GM04504 (cell line): Measurements from ENCODE around the gene SYT17.

ENCODE experiments used
- DNase-seq: peaks from one replicate; pipeline ENCODE4 v3.0.0-alpha.2; 2012; ENCODE audit warnings: low read depth

SYT17 gene

GRCh38 chr16:19167710-19168370 lies at the start of gene SYT17:
TSS of gene SYT17 (plus strand) at chr16:19168240. CDS start at chr16:19168647, 407 bp downstream.
- no peak for DNase-seq

GRCh38 chr16:19118938-19119431 lies 49.1 kb upstream of the SYT17 start:
- peak; percentile 80 for DNase-seq

- peak; percentile 73 for DNase-seq
These were observed 48.5 kb upstream of the SYT17 start for GRCh38 chr16:19119564-19119963.

- no peak for DNase-seq
These were observed 44.4 kb upstream of the SYT17 start for GRCh38 chr16:19123535-19124178.

- no peak for DNase-seq
These were observed 41.7 kb upstream of the SYT17 start for GRCh38 chr16:19126300-19126699.

GRCh38 chr16:19127205-19127604 lies 40.8 kb upstream of the SYT17 start:
- DNase-seq, result no peak

- no peak for DNase-seq
These were observed 40.3 kb upstream of the SYT17 start for GRCh38 chr16:19127674-19128131.

- no peak for DNase-seq
These were observed 39.4 kb upstream of the SYT17 start for GRCh38 chr16:19128454-19129200.

GRCh38 chr16:19130385-19130784 lies 37.7 kb upstream of the SYT17 start:
- DNase-seq, result no peak

GRCh38 chr16:19130852-19131824 lies 36.9 kb upstream of the SYT17 start:
- peak; percentile 56 for DNase-seq

- no peak for DNase-seq
These were observed 36.2 kb upstream of the SYT17 start for GRCh38 chr16:19131825-19132218.

- DNase-seq, result no peak
These were observed 35.8 kb upstream of the SYT17 start for GRCh38 chr16:19132255-19132654.

- DNase-seq, result no peak
These were observed 35.1 kb upstream of the SYT17 start for GRCh38 chr16:19132898-19133297.

GRCh38 chr16:19133600-19133999 lies 34.4 kb upstream of the SYT17 start:
- DNase-seq, result no peak

GRCh38 chr16:19135201-19135842 lies 32.7 kb upstream of the SYT17 start:
- DNase-seq, result no peak

- DNase-seq, result no peak
These were observed 32.1 kb upstream of the SYT17 start for GRCh38 chr16:19135896-19136438.

- DNase-seq, result no peak
These were observed 31.4 kb upstream of the SYT17 start for GRCh38 chr16:19136549-19137196.

GRCh38 chr16:19137201-19138128 lies 30.6 kb upstream of the SYT17 start:
- no peak for DNase-seq

GRCh38 chr16:19138601-19139000 lies 29.4 kb upstream of the SYT17 start:
- peak; percentile 81 for DNase-seq
